ENCODE results near the gene B3GALT5.

Gene B3GALT5

DNA sequence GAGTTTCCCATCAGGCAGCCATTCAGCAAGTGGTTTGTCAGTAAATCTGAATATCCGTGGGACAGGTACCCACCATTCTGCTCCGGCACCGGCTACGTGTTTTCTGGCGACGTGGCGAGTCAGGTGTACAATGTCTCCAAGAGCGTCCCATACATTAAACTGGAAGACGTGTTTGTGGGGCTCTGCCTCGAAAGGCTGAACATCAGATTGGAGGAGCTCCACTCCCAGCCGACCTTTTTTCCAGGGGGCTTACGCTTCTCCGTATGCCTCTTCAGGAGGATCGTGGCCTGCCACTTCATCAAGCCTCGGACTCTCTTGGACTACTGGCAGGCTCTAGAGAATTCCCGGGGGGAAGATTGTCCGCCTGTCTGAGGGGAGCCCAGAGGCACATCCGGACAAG is 48.4 kb downstream of the B3GALT5 start:
- TF ChIP-seq POLR2A (IDR thresholded peaks at IDR 0.05; ENCODE audit: low read depth, low read length) = no peak
- DNase-seq (ENCODE audit: insufficient read length, low spot score) = no peak
- FAIRE-seq = no peak

DNA sequence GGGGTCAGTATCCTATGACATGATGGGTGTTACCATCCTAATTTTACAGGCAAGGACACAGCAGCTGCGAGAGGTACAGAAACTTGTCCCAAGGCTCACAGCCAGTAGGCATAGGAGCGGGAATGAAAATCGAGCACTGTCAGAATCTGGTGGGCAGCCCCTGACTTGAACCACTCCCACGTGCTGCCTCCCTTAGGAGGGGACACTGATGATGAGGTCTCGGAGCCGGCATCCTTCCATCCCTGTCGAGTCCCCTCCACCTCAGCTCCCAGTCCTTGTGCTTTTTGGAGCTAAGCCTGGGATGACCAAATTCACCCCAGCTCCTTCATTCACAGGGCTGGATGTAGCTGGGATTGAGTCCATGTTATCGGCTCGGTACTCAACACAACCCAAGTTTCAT is 49.0 kb downstream of the B3GALT5 start:
- FAIRE-seq = no peak
- no peak for TF ChIP-seq POLR2A (IDR thresholded peaks at IDR 0.05; ENCODE audit: low read depth, low read length)
- no peak for DNase-seq (ENCODE audit: insufficient read length, low spot score)

DNA sequence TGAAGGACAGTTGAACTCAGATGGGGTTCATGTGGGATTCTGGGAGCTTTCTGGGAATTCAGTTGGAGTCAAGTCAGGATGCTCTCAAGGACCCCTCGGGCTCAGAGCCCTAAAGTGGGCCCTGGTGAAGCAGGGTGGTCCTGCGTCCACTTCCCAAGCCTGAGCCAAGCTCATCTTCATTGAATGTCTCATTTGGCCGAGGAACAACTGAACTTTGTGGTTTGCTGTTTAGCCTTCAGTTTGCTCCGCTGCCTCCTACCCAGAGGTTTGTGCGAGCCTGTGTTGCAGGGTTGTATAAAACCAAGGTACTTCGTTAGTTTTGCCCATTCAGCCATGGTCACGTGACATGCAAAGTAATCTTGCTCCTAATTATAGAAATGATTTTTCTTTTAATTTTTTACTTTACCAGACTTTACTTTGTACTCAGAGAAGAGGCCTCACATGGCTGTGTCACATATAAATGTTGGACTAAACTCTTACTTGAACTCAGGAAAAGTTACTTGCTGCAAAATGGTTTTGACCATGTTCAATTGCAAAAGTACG is 49.7 kb downstream of the B3GALT5 start:
- no peak for TF ChIP-seq POLR2A (IDR thresholded peaks at IDR 0.05; ENCODE audit: low read depth, low read length)
- no peak for DNase-seq (ENCODE audit: insufficient read length, low spot score)
- FAIRE-seq = no peak

DNA sequence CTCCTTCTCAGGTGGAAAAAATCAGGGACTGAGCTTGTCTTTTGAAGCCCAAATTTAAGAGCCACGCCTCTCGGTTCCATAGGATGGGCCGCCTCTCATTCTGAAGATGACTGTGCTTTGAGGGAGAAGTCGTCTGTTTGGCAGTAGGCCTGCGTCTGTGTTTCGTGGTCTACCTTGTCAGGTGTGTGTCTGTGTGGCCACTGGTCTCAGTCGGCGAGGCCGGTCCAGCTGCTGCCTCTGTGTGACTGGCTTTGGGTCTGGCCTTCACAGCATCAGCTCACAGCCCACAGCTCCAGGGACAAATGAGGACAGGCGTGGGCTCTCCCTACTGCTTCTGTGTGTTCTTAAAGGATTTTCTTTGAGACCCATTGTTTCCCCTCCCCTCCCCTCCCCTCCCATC is 50.3 kb downstream of the B3GALT5 start:
- no peak for TF ChIP-seq POLR2A (IDR thresholded peaks at IDR 0.05; ENCODE audit: low read depth, low read length)
- no peak for FAIRE-seq
- no peak for DNase-seq (ENCODE audit: insufficient read length, low spot score)

DNA sequence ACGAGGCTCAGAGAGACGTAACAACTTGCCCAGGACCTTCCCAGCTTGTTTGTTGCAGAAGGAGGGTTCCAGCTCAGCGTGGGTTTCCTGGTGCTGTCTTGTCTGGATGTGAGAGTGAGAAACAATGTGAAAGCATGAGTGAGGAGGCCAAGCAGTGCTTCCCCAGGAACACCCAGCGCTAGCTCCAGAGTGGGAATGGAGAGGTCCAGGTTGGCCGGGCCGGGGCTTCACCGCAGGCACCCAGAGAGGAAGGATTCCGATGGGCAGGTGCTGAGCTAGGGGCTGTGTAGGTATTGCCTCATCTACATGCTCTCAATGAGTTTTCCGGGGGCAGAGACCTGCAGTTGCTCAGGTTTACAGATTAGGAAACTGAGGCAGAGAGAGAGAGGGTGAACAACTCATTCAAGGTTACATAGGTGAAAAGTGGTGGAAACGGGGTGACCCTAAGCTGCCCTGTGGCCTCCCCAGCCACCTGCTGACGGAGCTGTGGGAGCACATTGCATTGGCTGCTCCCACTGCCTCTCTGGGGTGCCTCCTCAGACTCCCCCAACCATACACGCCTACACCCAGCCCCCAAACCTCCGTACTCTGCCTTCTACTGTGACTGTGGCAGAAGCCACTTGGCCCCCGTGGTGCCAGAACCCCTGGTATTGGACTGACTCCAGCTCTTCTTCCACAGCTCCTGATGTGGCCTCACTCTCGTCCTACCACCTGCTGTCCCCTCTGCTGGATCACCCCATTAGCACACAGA is 51.2 kb downstream of the B3GALT5 start:
- FAIRE-seq (no peak), DNase-seq (ENCODE audit: insufficient read length, low spot score) (no peak)
- TF ChIP-seq POLR2A (IDR thresholded peaks at IDR 0.05; ENCODE audit: low read depth, low read length) = no peak

DNA sequence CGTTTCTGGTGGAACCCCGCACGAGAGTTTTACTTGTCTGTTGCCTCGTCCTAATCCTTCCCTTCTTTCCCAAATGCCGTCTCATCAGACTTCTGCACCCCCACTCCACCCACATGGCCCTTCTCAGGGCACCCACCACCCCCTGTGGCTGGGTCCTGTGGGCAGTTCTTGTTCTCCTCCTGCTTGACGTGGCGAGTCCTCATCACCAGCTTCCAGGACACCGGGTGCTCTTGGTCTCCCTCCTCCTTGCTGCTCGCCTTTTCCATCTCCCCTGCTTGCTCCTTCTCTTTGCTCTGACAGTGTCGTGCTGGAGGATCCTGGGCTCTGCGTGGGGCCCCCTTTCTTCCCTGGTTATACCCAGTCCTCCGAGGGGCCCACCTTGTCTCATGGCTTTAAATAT is 51.8 kb downstream of the B3GALT5 start:
- FAIRE-seq = no peak
- TF ChIP-seq POLR2A (IDR thresholded peaks at IDR 0.05; ENCODE audit: low read depth, low read length) = no peak
- DNase-seq (ENCODE audit: insufficient read length, low spot score) = no peak

DNA sequence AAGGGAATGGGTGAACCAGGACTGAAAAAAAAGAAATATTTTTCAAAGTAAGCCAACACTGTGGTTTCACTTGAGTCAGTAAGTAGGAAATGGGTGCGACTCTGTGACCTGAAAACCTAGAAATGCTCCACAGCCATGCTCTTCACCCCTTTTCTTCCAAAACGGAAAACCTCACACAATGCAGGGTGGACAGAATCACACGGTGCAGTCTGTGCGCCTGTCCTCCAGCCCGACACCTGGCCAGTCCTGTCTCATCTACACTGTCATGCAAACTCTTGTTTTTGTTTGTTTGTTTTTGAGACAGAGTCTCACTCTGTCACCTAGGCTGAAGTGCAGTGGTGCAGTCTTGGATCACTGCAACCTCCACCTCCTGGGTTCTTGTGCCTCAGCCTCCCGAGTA is 53.3 kb downstream of the B3GALT5 start:
- no peak for DNase-seq (ENCODE audit: insufficient read length, low spot score)
- no peak for TF ChIP-seq POLR2A (IDR thresholded peaks at IDR 0.05; ENCODE audit: low read depth, low read length)
- no peak for FAIRE-seq

DNA sequence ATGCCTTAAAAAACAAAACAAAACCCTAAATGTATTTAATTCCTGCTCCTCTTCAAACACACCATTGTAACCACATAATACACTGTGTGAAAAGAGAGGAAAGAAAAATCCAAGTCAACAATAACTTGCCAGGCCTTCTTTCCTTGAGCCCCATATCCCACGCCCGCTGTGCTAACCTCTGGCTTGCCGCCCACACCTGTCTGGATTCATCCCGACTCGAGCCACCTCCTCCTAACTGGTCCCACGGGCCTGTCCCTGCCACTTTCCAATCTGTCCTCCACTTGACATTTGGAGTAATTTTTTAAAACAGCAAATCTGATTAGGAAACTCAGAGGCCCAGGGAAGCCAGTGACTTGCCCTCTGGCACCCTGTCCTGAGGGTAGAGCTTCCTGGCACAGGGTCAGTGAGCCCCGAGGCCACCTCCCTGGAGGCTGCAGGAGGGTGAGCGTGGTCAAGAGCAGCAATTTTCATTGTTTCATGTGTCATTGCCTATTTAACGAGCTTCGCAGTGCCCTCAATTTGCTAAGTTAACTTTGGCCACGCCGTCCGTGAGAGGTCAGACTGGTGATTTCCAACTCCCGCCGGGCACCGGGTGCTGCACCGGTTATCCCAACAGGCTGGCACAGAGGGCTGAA is 54.1 kb downstream of the B3GALT5 start:
- no peak for FAIRE-seq
- TF ChIP-seq POLR2A (IDR thresholded peaks at IDR 0.05; ENCODE audit: low read depth, low read length) = no peak
- no peak for DNase-seq (ENCODE audit: insufficient read length, low spot score)

DNA sequence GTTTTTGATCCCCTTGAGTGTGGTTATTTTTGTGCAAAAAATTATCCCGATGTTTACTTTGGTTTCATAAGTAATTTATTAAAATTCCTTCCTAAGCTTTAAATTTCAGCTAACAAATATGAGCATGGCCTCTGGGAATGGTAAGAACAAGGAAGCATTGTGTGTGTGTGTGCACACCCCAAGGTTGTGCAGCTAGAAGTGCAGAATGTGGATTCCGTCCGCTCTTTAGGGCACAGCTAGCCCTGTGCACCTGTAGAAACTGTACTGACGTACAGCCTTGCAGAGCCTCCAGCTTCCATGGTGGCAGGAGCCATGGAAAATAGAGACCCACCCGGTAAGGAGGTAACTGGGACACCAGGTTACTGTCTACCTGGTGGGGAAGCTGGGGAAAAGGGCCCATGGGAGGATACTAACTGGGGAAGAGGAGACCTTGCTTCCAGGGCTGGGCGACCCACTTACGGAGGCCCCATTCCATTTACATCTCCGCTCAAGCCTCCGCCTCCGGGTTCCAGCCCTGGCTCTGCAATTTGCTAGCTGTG is 54.7 kb downstream of the B3GALT5 start:
- no peak for FAIRE-seq
- TF ChIP-seq POLR2A (IDR thresholded peaks at IDR 0.05; ENCODE audit: low read depth, low read length) = no peak
- no peak for DNase-seq (ENCODE audit: insufficient read length, low spot score)

DNA sequence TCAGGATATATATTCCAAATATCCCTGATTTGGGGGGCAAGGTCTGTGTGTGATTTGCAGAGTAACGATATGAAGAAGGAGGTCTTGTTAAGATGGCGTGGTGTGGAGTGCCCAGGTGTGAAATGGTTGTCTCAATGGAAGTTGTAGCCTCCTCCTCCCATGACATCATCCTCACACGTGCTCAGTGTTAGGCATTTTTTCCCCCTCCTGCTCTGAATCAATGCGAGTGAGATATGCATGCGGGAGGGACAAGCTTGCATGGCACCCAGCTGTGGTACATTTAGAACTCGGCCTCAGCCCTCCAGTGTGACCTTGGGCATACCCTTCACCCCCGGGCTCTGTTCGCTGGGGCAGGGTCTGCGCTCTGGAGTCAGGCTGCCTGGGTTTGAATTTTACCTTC is 55.6 kb downstream of the B3GALT5 start:
- DNase-seq (ENCODE audit: insufficient read length, low spot score) (no peak), FAIRE-seq (no peak)
- TF ChIP-seq POLR2A (IDR thresholded peaks at IDR 0.05; ENCODE audit: low read depth, low read length) = no peak

DNA sequence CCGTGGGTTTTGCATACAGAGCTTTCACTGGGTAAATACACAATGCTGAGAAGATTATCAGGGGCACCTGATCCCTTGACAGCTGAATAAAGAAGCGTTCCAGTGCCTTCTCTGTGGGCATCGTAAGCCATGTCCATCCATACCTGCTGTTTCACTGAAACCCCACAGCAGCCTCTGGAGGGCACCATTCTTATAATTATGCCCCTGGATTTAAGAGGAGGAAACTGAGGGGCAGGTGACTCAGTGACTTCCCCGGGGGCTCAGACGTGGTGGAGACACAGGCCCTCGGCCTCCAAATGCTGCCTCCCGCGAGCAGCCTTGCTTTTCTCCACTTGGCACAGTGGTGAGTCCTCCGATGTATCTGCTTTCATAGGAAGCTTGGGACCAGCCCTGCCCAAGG is 56.7 kb downstream of the B3GALT5 start:
- FAIRE-seq (no peak), DNase-seq (ENCODE audit: insufficient read length, low spot score) (no peak)
- TF ChIP-seq POLR2A (IDR thresholded peaks at IDR 0.05; ENCODE audit: low read depth, low read length) = no peak

DNA sequence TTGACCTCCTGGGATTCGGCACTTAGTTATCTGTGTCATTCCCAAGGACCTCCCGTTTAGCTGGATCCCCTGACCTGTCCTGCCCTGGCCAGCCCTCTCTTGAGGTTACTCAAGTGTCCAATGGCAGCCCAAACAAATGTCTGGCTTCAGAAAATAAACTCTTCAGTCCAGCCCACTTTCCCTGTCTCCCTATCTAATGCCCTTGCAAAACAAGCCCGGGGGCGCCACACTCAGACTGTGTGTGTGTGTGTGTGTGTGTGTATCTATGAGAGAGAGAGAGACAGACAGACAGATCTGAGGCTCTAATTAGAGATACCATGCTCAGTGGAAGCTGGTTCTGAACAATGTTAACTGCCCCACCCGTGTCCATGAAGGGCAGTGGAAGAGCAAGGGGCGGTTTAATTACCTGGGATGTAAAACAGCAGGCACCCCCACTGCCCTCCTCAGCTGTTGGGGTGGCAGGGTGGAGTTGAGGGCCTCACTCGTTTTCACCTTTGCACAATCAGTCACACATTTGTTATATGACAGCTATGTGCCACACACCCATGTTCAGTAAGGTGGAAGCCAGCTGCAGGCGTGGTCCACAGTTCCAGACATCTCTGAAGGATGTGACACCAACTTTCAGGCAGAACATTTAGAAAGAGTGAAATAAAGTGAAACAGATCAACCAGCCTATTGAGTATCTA is 57.4 kb downstream of the B3GALT5 start:
- FAIRE-seq (no peak), DNase-seq (ENCODE audit: insufficient read length, low spot score) (no peak)
- TF ChIP-seq POLR2A (IDR thresholded peaks at IDR 0.05; ENCODE audit: low read depth, low read length) = no peak

DNA sequence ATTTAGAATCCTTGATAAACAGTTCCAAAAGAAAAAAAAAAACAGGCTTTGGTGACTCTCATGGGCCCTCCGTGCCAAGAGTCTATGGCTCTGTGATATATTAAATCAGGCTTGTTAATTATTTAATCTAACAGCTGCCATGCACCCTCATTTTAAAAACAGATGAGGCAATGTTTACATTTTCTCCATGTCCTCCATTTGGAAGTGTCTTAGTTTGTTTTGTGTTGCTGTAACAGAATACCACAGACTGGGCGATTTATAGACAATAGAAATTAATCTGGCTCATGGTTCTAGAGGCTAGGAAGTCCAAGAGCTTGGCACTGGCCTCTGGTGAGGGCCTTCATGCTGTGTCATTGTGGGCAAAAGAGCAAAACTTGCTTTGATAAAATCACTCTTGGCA is 58.0 kb downstream of the B3GALT5 start:
- no peak for TF ChIP-seq POLR2A (IDR thresholded peaks at IDR 0.05; ENCODE audit: low read depth, low read length)
- DNase-seq (ENCODE audit: insufficient read length, low spot score) = no peak
- FAIRE-seq = no peak

DNA sequence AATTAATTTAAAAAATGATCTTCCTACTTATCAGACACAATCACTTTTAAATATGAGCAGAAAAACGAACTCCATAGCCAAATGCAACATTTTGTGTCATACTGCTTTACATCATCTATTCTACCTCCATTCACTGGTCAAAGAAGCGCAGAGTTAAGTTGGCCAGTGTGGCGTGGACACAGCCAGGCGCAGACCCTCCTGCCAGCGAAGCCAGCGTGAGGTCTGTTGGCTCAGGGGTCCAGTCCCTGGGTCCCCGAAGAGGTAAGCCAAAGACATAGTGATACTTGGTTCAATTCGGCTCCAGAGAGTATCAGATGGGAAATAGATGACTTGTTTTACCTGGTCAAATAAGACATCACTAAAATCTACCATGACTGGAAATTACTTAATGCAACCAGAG is 59.2 kb downstream of the B3GALT5 start:
- FAIRE-seq = no peak
- no peak for DNase-seq (ENCODE audit: insufficient read length, low spot score)
- TF ChIP-seq POLR2A (IDR thresholded peaks at IDR 0.05; ENCODE audit: low read depth, low read length) = no peak
